H1 (cell line): Measurements from ENCODE around the gene EN1.

ENCODE experiments used
- EGR1 ChIP-seq: IDR thresholded peaks from 2 replicates; pipeline ENCODE4 v1.6.1; 2011; ENCODE audit warnings: low read depth, low read length, borderline replicate concordance
- JUN ChIP-seq: IDR thresholded peaks from 2 replicates; pipeline ENCODE4 v1.6.1; 2011; ENCODE audit warnings: low read depth, mild to moderate bottlenecking, improper control_type of control experiment, low read length
- JUND ChIP-seq: IDR thresholded peaks from 2 replicates; pipeline ENCODE4 v1.6.1; 2011; ENCODE audit warnings: mild to moderate bottlenecking, improper control_type of control experiment, low read length
- POLR2A ChIP-seq, 2 experiments: IDR thresholded peaks; 1 replicate in 1 of 2; 2 replicates in 1 of 2; pipeline ENCODE4 v1.6.1; 2011; ENCODE audit warnings: low read depth in 2 of 2, low read length in 2 of 2, mild to moderate bottlenecking in 2 of 2; ENCODE audit errors: control extremely low read depth in 1 of 2
- TF ChIP-seq, protein P1 (sequence below), 3 experiments: IDR thresholded peaks; 1 replicate in 2 of 3; 2 replicates in 1 of 3; pipeline versions ENCODE4 v1.5.1 to v1.6.1; 2011; ENCODE audit warnings: low read length in 3 of 3, mild to moderate bottlenecking in 3 of 3, inconsistent platforms in 2 of 3, low read depth in 1 of 3, moderate library complexity in 1 of 3; ENCODE audit not compliant: insufficient read depth in 1 of 3; ENCODE audit errors: control extremely low read depth in 1 of 3

DNA sequence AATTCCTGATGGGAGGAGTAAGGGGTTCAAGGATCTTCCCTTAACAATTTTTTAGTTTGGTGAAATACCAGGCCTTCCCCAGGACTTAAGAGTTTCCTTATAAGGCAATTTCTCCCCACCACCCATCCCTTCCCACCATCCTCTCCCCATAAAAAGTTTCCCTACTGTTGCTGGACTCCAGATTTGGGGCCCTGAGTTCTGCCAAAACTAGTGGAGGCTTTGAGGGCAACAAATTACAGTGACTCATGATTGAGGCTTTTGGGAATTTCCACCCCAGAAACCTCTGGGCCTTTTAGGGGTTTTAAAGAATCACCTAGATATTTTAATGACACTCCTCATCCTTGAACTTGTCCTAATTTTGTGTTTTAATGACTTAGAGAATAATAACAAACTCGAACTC, 14.3 kb upstream of the EN1 start:
- TF ChIP-seq JUND (no peak), JUN (no peak), EGR1 (no peak), POLR2A (IDR thresholded peaks at IDR 0.05; ENCODE audit: control extremely low read depth in 1 of 2, low read depth in 2 of 2, low read length in 2 of 2) (no peak)
- TF ChIP-seq, protein P1, sequence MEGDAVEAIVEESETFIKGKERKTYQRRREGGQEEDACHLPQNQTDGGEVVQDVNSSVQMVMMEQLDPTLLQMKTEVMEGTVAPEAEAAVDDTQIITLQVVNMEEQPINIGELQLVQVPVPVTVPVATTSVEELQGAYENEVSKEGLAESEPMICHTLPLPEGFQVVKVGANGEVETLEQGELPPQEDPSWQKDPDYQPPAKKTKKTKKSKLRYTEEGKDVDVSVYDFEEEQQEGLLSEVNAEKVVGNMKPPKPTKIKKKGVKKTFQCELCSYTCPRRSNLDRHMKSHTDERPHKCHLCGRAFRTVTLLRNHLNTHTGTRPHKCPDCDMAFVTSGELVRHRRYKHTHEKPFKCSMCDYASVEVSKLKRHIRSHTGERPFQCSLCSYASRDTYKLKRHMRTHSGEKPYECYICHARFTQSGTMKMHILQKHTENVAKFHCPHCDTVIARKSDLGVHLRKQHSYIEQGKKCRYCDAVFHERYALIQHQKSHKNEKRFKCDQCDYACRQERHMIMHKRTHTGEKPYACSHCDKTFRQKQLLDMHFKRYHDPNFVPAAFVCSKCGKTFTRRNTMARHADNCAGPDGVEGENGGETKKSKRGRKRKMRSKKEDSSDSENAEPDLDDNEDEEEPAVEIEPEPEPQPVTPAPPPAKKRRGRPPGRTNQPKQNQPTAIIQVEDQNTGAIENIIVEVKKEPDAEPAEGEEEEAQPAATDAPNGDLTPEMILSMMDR (IDR thresholded peaks at IDR 0.05; ENCODE audit: control extremely low read depth in 1 of 3, insufficient read depth in 1 of 3, low read depth in 1 of 3, low read length in 3 of 3): no peak
